HG03025 (cell line): ENCODE data around the gene ZNF143.
"Not testable (repeated sequence)": the region's sequence is repeated elsewhere in the genome, so short reads cannot be mapped to it uniquely, and the experiment has no call there.

Experiments
- ATAC-seq: cut with Tn5 transposase; IDR thresholded peaks from one replicate; pipeline ENCODE4 v1.9.1; 2021; ENCODE audit warnings: mild to moderate bottlenecking, moderate library complexity; ENCODE audit not compliant: unreplicated experiment, low FRiP score

ZNF143 gene

DNA sequence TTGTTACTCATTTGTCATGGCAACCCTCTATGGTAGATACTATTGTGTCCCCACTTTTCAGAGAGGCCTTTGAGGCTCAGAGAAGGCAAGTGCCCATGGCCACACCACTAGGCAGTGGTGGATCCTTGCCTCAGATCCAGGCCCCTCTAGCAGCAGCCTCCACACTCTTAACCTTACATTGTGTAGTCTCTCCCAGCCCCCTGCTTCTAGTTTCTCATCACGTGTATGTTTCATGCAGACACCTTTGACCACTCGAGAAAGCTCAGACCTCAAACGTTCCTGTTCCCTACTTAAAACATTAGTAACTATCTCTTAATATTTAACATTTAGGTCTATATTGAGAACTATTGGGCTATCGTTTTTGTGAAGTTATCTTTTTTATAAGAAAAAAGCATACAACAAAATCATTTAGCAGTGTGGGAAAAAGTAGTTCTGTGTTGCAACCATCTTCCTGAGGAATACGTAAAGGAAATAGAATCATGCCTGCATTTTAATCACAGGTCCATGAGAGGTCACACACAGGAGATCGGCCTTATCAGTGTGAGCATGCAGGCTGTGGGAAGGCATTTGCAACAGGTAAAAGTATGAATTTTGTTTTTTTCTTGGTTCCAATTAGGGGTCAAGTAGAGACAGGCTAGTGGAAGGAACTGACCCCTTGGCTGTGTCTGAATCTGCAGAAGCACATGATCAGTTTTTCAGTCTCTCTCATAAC is 35.1 kb downstream of the ZNF143 start:
- ATAC-seq = no peak

DNA sequence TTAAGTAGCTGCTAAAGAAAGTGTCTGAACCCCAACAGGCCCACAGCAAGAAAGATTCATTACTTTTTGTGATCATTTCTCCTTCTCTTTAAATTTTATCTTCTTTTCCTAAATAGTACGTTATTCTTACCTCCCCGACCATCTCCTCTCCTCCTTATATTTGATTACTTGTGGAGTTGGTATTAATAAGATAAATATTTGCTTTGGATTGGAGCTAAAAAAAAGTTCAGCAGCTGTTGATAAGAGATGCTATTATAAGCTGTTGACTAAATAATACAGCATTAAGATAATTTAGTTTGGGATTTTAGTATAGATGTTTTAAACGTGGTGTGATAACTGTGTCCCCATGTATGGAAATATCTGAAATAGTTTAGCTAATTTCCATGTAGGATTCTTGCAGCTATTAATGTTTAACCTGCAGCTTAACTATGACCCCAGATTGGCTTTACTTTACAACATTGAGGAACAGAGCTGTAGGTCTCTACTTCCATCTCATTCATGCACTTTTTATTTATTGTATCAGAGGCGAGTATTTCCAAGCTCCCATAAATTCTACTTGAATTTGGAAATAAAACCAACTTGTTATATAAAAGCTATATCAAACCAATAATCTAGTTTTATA is 37.8 kb downstream of the ZNF143 start:
- no peak for ATAC-seq

DNA sequence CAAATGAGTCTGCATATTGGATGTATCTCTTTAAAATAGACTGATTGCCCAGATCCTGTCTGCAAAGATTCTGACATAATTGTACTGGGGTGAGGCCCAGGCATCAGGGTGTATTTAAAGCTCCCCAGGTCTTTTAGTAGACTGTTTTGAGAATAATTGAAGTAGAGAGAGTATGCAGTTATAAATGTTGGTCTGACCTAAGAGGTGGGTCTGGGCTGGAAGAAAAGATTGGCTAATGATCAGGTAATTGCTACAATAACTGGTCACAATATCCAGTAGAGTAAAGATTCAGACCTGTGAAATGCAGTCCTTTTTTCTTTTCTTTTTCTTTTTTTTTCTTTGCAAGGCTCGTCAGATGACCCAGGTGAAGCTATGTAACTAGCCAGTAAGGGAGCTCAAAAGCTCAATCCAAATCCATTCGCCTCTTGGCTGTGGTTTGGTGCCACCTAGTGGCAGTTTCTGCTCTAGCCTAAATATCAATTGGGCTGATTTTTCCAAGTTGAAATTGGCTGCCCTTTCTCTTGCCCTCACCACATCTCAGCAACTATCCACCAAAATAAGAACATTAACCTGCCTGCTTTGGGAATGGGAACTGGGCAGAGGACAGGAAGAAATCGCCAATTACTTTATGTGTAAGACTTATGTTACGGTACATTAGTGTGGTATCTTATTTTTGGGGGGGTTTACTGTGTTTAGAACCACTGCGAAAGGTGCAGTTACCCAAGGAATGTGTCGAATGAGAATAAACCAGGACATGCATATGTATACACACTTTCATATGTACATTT is 45.9 kb downstream of the ZNF143 start:
- ATAC-seq = no peak

DNA sequence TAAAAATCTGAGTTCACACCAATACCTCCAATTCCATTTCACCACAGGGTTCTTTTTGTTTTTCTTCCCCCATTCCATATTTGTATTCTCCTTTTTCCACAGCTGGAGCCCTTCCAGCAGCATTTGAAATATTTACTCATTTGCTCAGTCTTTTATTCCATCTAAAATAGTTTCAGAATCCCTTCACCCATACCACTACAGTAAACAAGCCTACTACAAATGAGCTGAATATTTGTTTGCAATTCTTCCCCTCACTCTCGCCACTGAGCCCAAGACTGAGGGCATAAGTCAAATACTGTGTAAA is 46.4 kb downstream of the ZNF143 start:
- ATAC-seq = no peak

DNA sequence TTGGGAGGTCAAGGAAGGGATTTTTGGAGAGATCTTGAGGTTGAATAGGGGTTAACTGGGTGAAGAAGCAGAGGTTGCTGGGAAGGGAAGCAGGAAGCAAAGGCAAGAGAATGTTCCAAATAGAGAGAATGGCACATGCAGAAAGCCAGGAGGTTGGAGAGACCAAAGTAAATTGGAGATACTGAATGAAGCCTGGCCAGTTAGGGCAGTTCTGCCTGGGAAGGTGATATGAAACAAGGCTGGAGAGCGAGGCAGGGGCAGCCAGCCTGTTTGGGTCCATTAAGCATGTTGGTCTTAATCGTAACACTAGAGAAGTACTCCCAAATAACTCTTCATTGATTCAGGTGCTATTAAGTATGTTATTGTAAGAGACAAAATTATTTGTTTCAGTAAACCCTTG is 48.2 kb downstream of the ZNF143 start:
- ATAC-seq = no peak

DNA sequence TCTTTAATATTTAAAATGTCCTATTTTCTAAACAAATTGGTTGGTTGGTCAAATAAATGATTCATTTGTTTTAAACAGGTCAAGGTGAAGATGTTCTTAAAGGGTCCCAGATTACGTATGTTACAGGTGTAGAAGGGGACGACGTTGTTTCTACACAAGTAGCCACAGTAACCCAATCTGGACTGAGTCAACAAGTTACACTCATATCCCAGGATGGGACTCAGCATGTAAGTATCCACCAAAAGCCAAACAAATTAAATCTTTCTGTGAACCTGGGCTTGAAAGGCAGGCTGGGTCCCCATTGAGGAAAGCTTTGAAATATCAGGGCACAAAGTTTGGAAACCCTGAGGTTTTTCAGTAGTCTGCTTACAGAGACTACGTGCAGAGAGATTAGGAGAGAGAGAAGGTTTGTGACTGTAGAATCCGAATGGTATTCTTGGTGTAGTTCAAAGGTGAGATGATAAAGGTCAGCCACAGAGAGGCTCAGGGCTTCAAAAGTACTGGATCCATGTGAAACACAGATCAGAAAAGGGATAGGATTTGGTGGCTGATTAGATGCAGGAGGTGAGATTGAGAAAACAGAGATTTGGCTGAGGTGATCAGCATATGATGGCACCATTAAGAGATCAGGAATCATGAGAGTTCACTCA is 51.7 kb downstream of the ZNF143 start:
- no peak for ATAC-seq

DNA sequence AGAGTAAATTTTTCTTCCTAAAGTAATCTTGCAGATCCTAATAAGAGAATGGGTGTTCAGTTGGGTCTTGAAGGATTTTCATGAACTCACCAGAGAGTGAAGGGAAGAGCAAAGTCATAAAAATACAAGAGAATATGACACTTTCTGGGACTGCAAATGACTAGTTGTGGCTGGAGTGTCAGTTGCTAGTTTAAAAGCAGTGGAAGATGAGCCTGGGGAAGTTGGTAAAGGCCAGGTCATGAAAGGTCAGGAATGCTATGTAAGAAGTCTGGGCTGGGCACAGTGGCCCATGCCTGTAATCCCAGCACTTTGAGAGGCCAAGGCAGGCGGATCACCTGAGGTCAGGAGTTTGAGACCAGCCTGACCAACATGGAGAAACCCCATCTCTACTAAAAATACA is 53.8 kb downstream of the ZNF143 start:
- ATAC-seq = not testable (repeated sequence)

DNA sequence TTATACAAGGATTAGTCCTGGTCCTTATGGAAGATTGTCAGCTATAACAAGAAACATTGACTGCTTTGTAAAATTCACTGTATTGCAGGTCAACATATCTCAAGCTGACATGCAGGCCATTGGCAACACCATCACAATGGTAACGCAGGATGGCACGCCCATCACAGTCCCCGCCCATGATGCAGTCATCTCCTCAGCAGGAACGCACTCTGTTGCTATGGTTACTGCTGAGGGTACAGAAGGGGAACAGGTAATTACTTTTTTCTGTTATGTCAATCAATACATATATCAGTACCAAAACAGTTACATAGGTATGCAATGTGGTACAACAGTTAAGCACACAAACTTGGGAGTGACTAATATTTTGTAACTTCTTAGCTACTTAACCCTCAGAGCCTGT is 55.3 kb downstream of the ZNF143 start:
- no peak for ATAC-seq

DNA sequence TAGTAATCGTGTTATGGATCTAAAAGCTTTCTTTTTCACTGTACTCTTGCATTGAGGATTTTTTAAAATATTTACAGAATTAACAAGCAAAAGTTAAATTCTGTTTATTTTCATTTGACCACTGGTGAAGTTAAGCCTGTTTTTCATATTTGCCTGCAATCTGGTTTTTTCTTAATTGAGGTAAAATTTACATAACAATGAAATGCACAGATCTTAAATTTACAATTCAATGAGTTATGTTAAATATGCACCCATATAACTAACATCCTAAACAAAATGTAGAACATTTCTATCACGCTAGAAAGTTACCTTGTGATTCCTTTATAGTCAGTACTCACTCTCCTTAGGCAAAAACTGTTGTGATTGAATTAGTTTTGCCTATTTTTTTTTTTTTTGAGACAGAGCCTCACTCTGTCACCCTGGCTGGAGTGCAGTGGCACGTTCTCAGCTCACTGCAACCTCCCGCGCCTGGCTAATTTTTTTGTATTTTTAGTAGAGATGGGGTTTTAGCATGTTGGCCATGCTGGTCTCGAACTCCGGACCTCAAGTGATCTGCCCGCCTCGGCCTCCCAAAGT is 58.1 kb downstream of the ZNF143 start:
- no peak for ATAC-seq

DNA sequence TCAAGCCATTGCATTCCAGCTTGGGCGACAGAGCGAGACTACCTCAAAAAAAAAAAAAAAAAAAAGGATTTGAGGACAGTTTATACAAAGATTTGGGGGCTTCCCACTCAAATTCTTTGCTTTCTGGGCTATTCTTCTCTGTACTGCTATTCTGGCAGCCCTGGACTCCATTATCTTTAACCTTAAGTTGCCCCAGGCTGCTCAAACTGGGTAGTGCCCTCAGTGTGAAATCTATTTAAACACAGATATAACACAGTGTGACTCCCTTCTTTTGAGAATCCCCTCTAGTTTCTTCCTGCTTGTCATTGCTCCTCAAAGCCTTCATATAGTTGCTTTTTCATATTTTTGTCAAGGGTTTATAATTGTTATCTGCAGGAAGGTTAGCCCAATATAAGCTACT is 63.2 kb downstream of the ZNF143 start:
- no peak for ATAC-seq

DNA sequence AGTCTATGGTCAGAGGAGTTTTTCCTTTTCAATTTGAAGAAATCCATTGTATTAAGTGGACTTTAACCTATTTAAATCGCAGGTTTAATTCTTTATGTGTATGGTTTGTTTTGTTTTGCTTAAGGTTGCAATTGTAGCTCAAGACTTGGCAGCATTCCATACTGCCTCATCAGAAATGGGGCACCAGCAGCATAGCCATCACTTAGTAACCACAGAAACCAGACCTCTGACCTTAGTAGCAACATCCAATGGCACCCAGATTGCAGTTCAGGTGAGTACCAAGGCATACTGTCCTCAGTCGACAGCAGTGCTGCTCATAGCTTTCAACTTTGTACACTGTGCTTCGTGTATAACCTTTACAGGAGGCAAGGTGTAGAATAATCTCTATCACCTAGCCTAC is 64.3 kb downstream of the ZNF143 start:
- ATAC-seq = no peak

DNA sequence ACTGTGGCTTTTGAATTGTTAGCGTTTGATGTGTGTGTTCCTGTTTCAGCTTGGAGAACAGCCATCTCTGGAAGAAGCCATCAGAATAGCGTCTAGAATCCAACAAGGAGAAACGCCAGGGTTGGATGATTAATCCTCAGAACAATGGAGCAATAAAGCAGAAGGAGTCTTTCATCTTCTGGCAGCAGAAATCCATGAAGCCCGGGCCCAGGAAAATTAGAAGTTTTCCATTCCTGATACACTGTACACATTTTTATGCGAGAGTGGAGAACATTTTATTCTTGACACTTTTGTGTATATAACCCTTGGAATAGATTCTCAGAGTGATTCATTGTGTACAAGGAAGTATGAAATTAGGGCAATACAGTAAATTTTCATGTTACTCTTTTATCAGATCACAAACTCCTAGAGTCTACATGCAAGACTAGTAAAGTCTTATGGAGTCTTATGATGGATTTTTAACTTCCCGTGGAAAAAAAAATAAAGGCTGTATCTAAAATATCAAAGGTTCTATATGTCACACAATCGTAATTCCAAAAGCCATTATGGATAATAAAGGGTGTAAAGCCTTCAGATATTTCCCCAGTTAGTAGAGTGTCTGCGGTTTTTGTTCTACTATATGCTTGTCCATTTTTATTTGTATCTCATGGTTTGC is 66.8 kb downstream of the ZNF143 start:
- ATAC-seq = no peak

DNA sequence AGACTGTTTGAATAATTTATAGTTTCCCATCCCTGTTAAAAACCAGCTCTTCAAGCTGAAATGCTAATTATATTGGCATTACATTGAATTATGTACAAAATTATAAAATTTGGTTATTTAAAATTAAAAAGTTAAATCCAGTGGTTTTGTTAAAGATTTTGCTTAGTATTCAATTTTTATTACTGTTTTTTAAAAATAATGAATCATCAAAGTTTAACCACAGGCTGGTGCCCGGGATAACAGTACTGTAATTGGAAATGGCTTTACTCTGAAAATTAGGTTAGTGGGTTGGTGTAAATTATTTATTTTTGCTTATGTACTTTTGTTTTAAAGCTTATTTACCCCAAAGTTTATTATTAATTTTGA is 67.3 kb downstream of the ZNF143 start:
- ATAC-seq = no peak

DNA sequence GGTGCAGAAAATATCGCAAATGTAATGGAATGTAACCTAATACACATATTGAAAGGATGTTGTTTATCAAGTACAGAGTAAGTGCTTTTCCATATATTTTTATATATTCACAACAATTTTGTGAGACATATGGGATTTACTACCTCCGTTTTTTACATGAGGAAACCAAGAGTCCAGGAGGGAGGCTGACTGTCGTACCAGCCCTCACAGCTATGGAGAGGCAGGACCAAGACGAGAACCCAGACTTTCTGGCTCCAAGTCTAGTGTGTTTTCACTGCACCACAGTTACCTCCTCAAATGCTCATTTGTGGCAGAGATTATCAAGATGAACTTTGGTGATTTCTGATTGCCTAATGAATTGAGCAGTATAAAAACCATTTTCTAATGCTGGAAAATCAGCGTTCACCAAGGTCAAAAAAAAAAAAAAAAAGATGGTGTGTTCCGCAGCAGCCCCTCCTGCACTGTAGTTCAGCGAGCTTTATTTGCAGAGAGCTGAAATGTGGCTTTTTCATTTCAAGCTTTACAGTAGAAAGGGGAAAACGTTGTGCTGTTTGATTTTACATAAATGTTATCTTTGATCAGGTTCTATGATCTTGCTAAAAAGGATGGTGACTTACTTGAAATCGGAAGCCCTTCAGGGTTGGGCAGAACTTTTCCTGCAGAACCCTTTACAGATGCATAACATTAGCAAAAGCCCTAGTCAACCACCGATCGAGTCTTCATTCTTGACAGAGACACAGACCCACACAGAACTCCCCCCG is 67.9 kb downstream of the ZNF143 start:
- no peak for ATAC-seq

DNA sequence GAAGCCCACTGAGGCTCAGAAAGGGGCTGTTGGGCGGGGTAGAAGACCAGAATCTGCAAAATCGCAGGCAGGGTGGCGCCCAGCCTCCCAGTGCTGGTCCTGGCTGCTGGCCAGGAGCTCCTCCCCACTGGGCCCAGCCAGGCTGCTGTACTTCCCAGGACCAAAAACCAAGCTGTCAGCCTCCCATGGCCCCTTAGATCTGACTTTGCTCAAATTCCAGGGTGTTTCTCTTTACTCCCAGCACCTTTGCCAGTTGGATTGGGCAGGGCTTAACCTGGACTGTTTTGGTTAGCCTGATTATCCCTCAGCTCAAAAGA is 68.5 kb downstream of the ZNF143 start:
- ATAC-seq = no peak

DNA sequence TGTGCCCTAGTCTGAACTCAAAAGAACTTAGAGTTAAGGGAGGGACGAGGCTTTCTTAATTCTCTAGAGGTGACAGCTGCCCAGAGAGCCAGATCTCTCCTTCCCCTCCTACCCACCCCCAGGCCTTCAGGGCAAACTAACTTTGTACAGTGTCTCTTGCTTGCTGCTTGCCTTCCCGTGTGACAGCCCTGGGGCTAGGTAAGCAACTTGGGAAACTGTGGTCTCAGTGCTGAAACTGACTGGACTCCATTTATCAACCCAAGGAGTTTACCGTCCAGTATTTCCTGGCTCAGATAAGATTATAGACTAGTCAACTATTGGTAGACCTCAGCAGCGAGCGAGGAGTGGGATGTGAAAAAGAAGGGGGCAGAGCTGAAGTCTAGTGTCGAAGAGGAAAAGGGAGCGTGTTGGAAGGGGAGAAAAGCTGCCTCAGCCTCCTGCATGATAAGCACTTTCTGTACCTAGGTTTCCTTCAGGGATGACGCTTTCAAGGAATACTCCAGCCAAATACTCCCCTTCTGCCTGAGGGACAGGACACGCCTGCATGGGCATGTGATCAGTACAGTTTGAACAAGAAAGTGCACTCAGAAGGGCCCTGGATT is 69.3 kb downstream of the ZNF143 start:
- ATAC-seq = no peak

DNA sequence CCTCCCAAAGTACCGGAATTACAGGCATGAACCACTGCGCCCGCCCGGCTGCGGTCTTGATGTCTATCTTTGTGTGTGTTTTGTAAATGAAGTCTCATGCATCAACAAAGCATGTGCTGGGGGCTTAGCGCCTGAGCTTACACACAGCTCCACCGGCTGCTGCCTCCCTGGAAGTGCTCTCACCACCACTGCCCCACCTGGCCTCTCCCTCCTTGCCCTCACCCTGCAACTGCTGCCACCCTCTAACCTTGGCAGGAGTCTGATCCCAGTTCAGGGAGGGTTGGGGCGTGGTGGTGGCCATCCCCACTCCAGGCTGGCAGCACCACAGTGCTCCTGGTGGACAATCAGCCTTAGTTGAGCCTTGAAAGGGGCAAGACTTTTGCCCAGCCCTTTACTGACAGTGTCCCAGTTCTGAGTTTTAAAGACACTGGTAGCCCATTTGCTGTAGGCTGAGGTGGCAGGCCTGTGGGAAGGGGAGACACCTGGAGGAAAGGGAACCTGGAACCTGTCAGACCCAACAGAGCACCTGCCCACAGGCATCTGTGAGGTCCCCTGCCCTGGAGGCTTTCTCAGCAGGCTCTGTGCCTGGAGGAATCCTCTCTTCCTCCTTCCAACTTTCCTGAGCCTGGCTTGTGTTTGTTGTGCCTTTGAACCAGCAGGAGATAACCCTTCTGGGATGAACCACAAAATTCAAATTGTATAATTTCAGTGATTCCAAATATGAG is 70.3 kb downstream of the ZNF143 start:
- no peak for ATAC-seq

DNA sequence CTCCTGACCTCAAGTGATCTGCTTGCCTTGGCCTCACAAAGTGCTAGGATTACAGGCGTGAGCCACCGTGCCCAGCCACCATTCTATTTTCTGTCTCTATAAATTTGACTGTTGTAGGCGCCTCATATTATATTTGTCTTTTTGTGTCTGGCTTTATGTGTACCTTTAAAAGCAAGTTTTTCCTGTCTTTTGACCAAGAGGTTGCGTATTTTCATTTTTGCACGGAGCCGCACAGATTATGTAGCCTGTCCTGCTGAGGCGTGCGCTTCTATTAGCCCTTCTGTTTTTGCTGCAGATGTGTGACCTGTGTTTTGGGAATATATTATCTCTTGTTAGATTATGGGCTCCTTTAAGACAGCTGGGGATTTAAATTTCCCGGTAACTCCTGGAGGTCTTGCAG is 72.2 kb downstream of the ZNF143 start:
- ATAC-seq = no peak
